ENCODE data around the gene NCKAP5L. TPM values are rescaled to one million over a fixed set of nuclear protein-coding genes. Genes with fewer than 3 reads are reported as not detected.

Gene NCKAP5L
- total and polyA plus RNA-seq, 9 of the 15 experiments (the other 6 are each of a cell fraction or from before 2014, with no cell fraction given) = 0.01 to 14.4 (median 3.7) TPM

DNA sequence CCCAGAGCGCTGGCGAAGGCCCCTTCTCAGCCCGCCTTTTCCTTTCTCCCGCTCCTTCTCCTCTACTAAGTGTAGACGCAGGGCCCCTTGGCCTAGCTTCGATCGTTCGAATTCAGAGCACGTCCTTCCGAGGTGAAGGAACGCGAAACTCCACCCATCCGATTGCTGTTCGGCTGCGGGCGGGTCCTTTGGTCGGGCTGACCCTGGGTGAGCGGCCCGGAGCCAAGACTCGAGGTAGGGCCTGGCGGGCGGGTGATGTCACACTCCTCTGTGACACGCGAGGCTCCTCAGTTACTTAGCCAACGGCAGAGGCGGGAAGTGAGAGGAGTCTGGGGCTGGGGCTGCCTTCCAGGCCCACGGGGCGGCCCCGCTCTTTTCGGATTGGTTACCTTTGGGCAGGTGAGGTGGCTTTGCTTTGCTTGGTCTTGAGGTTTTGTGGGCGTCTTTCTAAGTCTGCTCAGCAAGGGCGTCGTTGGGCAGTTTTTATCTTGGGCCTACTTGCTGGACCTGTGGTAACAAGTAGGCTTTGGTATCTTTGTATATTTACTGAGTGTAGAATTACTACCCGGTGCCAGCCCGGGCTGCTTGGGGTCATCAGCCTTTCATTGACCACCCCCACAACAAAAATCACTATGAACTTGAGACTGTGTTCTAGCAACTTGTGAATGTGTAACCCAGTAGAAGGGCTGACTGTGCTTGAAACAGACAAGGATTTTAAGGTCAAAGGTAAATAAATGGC is 86.2 kb downstream of the NCKAP5L start (continued):
- no peak for TF ChIP-seq PCBP1 (IDR thresholded peaks at IDR 0.05; ENCODE audit: low read depth, low read length, poor library complexity, severe bottlenecking)
- no peak for TF ChIP-seq ZBTB49 (CRISPR knock-in tag; IDR thresholded peaks at IDR 0.05; ENCODE audit: borderline replicate concordance)
- 0 out of 2 replicates have a peak, but pooled peaks have one; percentile 47 for TF ChIP-seq FOSL1 (tag; conservative IDR thresholded peaks at IDR 0.05)
- TF ChIP-seq HIVEP1 (CRISPR knock-in tag; IDR thresholded peaks at IDR 0.05) = no peak
- no peak for TF ChIP-seq ERF (CRISPR knock-in tag; IDR thresholded peaks at IDR 0.05)
- TF ChIP-seq ZNF592 (IDR thresholded peaks at IDR 0.05) = no peak
- no peak for TF ChIP-seq CBX3 (IDR thresholded peaks at IDR 0.05; ENCODE audit: borderline replicate concordance in 1 of 2, low read length in 2 of 2)
- TF ChIP-seq BCL6 (CRISPR knock-in tag; IDR thresholded peaks at IDR 0.05) = no peak
- no peak for TF ChIP-seq ZBTB43 (CRISPR knock-in tag; IDR thresholded peaks at IDR 0.05)
- no peak for TF ChIP-seq EZH2 (IDR thresholded peaks at IDR 0.05; ENCODE audit: borderline replicate concordance, low read depth, low read length)
- no peak for TF ChIP-seq HES1 (IDR thresholded peaks at IDR 0.05; ENCODE audit: low read depth)
- TF ChIP-seq MEF2D (tag; conservative IDR thresholded peaks at IDR 0.05; ENCODE audit: low read depth) = no peak
- no peak for TF ChIP-seq SIX5 (IDR thresholded peaks at IDR 0.05; ENCODE audit: borderline replicate concordance in 1 of 2, insufficient read depth in 1 of 2, low read depth in 1 of 2, low read length in 2 of 2)
- TF ChIP-seq ZNF311 (CRISPR knock-in tag; IDR thresholded peaks at IDR 0.05) = no peak
- TF ChIP-seq KLF1 (tag; IDR thresholded peaks at IDR 0.05) = 0 out of 2 replicates have a peak, but pooled peaks have one; percentile 55
- TF ChIP-seq KLF6 (CRISPR knock-in tag; IDR thresholded peaks at IDR 0.05; ENCODE audit: borderline replicate concordance) = no peak
- no peak for TF ChIP-seq HNRNPH1 (optimal IDR thresholded peaks at IDR 0.05; ENCODE audit: low read depth, low read length)
- no peak; the same call in 1 of the 2 replicates for TF ChIP-seq PRMT5 (CRISPR knock-in tag; IDR thresholded peaks at IDR 0.05)
- no peak for TF ChIP-seq ZBTB8A (IDR thresholded peaks at IDR 0.05; ENCODE audit: partially characterized antibody)
- no peak for TF ChIP-seq KDM1A (IDR thresholded peaks at IDR 0.05)

All from K562 (cell line).